Lower lobe of right lung (tissue), 2 donors: ENCODE measurements around the gene PTPRN2. TPM values are rescaled to one million over a fixed set of nuclear protein-coding genes. Genes with fewer than 3 reads are reported as not detected.
A peak's percentile ranks its signal among the peaks of the same experiment; 100 is the strongest.

ENCODE experiments used
- ATAC-seq, 2 donors: fragments of 200-7000 bp; cut with Tn5 transposase; one replicate each; pipeline ENCODE4 v1.9.1; 2020 to 2022; ENCODE audit warnings: mild to moderate bottlenecking in 2 of 2, moderate library complexity in 2 of 2
- DNase-seq: peaks from one replicate; pipeline ENCODE4 v3.0.0-alpha.2; 2020
- H3K27ac ChIP-seq: fragments of 200-600 bp; one replicate; pipeline ENCODE4 v1.8.0; 2022
- H3K27me3 ChIP-seq: fragments of 200-600 bp; one replicate; pipeline ENCODE4 v1.8.0; 2022; ENCODE audit warnings: low read depth
- H3K36me3 ChIP-seq: fragments of 200-600 bp; one replicate; pipeline ENCODE4 v1.8.0; 2022; ENCODE audit warnings: mild to moderate bottlenecking
- H3K4me1 ChIP-seq: fragments of 200-600 bp; one replicate; pipeline ENCODE4 v1.8.0; 2022
- H3K4me3 ChIP-seq: fragments of 200-600 bp; one replicate; pipeline ENCODE4 v1.8.0; 2022; ENCODE audit warnings: mild to moderate bottlenecking
- H3K9me3 ChIP-seq: fragments of 200-600 bp; one replicate; pipeline ENCODE4 v1.8.0; 2022
- intact Hi-C: fragments of 100-400 bp; cut with DNase I; formaldehyde crosslinking; loops from one replicate; pipeline ENCODE4 v1.11.0; 2022
- total RNA-seq: library from RNA; stranded (reverse); fragmentation: NEBNext Ultra II Directional; extraction: Animal tissue kit (Norgen Biotek cat#: 25700); gene quantifications from one replicate; pipeline ENCODE4 v1.2.1, GENCODE V29; 2021
- TF ChIP-seq, protein P1 (sequence below): fragments of 200-600 bp; IDR thresholded peaks from one replicate; pipeline ENCODE4 v1.8.0; 2022; ENCODE audit warnings: antibody characterized with exemption, mild to moderate bottlenecking
- donor health status: DM: no; HTN: yes; CAD: no; lungs with severe emphysema.

Gene PTPRN2
- total RNA-seq, 1 donor from 2014 or later = 6.8 TPM

GRCh38 chr7:158067219-158067930 is 520.2 kb downstream of the PTPRN2 start:
- no peaks in the 10 kb centered on the region for H3K4me1 ChIP-seq
- TF ChIP-seq, protein P1, sequence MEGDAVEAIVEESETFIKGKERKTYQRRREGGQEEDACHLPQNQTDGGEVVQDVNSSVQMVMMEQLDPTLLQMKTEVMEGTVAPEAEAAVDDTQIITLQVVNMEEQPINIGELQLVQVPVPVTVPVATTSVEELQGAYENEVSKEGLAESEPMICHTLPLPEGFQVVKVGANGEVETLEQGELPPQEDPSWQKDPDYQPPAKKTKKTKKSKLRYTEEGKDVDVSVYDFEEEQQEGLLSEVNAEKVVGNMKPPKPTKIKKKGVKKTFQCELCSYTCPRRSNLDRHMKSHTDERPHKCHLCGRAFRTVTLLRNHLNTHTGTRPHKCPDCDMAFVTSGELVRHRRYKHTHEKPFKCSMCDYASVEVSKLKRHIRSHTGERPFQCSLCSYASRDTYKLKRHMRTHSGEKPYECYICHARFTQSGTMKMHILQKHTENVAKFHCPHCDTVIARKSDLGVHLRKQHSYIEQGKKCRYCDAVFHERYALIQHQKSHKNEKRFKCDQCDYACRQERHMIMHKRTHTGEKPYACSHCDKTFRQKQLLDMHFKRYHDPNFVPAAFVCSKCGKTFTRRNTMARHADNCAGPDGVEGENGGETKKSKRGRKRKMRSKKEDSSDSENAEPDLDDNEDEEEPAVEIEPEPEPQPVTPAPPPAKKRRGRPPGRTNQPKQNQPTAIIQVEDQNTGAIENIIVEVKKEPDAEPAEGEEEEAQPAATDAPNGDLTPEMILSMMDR = no peak
- no peaks in the 10 kb centered on the region for H3K36me3 ChIP-seq
- H3K4me3 ChIP-seq = no peak overlapping the region
- DNase-seq (no peak), ATAC-seq (peak in 1 of 2 donors; percentile 52)
- H3K27me3 ChIP-seq = no peaks in the 10 kb centered on the region
- H3K9me3 ChIP-seq = no peaks in the 10 kb centered on the region
- intact Hi-C loops = no loop called here
- no peak overlapping the region for H3K27ac ChIP-seq

GRCh38 chr7:158066085-158066484 is 521.5 kb downstream of the PTPRN2 start:
- ATAC-seq (no peak), DNase-seq (no peak)

GRCh38 chr7:158065340-158065739 is 522.3 kb downstream of the PTPRN2 start:
- H3K36me3 ChIP-seq = no peaks in the 10 kb centered on the region
- no peak overlapping the region for H3K4me3 ChIP-seq
- DNase-seq (no peak), ATAC-seq (no peak)
- intact Hi-C loops = no loop called here
- H3K9me3 ChIP-seq = no peaks in the 10 kb centered on the region
- no peaks in the 10 kb centered on the region for H3K4me1 ChIP-seq
- TF ChIP-seq, protein P1 = no peak
- no peaks in the 10 kb centered on the region for H3K27me3 ChIP-seq
- H3K27ac ChIP-seq = no peak overlapping the region

More at GRCh38 chr7:158066085-158066484, 521.5 kb downstream of the PTPRN2 start:
- H3K4me1 ChIP-seq = no peaks in the 10 kb centered on the region
- H3K27me3 ChIP-seq = no peaks in the 10 kb centered on the region
- TF ChIP-seq, protein P1 = no peak
- H3K27ac ChIP-seq = no peak overlapping the region
- no peak overlapping the region for H3K4me3 ChIP-seq
- H3K9me3 ChIP-seq = no peaks in the 10 kb centered on the region
- intact Hi-C loops = no loop called here
- H3K36me3 ChIP-seq = no peaks in the 10 kb centered on the region

- DNase-seq = no peak
- Histone ChIP-seq H3K9me3 (no peaks in the 10 kb centered on the region), H3K27me3 (no peaks in the 10 kb centered on the region), H3K36me3 (no peaks in the 10 kb centered on the region), H3K4me3 (no peak overlapping the region), H3K27ac (no peak overlapping the region), H3K4me1 (no peaks in the 10 kb centered on the region)
- TF ChIP-seq, protein P1 = no peak
- intact Hi-C loops = no loop called here
- no peak for ATAC-seq
These were observed 523.0 kb downstream of the PTPRN2 start for GRCh38 chr7:158064631-158065030.

GRCh38 chr7:158063850-158064610 is 523.6 kb downstream of the PTPRN2 start:
- Histone ChIP-seq H3K4me1 (no peaks in the 10 kb centered on the region), H3K27ac (no peak overlapping the region), H3K27me3 (no peaks in the 10 kb centered on the region), H3K36me3 (no peaks in the 10 kb centered on the region), H3K9me3 (no peaks in the 10 kb centered on the region), H3K4me3 (no peak overlapping the region)
- DNase-seq (no peak), ATAC-seq (no peak)
- intact Hi-C loops = no loop called here
- TF ChIP-seq, protein P1 = no peak
